K562 (cell line): ENCODE measurements around the gene KCP. TPM values are rescaled to one million over a fixed set of nuclear protein-coding genes. Genes with fewer than 3 reads are reported as not detected.
A peak's percentile ranks its signal among the peaks of the same experiment; 100 is the strongest.

Experiments used
- ATF1 ChIP-seq, 2 experiments: fragments of 450-650 bp in 1 of 2; IDR thresholded peaks; 2 replicates each; pipeline ENCODE4 v1.6.1; 2016; ENCODE audit warnings: missing compliant biosample characterization in 1 of 2, missing genetic modification characterization in 1 of 2
- CBFA2T2 ChIP-seq: fragments of 450-650 bp; conservative IDR thresholded peaks from 2 replicates; pipeline ENCODE4 v1.6.1; 2017; ENCODE audit warnings: mild to moderate bottlenecking
- CCAR2 ChIP-seq: fragments of 200-400 bp; formaldehyde crosslinking; IDR thresholded peaks from 2 replicates; pipeline ENCODE4 v1.6.1; 2017; ENCODE audit warnings: mild to moderate bottlenecking, low read depth, low read length
- HDAC1 ChIP-seq, 2 experiments: fragments of 450-650 bp; IDR thresholded peaks; 2 replicates each; pipeline ENCODE4 v1.6.1; 2016 to 2017; ENCODE audit warnings: inconsistent platforms in 1 of 2, mild to moderate bottlenecking in 1 of 2, moderate library complexity in 1 of 2
- MAZ ChIP-seq, 2 experiments: fragments of 450-650 bp in 1 of 2; sonication (generic) in 1 of 2; formaldehyde crosslinking; IDR thresholded peaks in 1 of 2; conservative IDR thresholded peaks in 1 of 2; 2 replicates each; pipeline versions ENCODE4 v1.4.0 to v1.5.0; 2020; ENCODE audit warnings: mild to moderate bottlenecking in 1 of 2, missing genetic modification reagents in 1 of 2
- PTTG1 ChIP-seq: fragments of 450-650 bp; IDR thresholded peaks from 2 replicates; pipeline ENCODE4 v1.6.1; 2016; ENCODE audit warnings: low read depth, mild to moderate bottlenecking, missing genetic modification characterization, missing compliant biosample characterization
- RBFOX2 ChIP-seq: fragments of 200-400 bp; formaldehyde crosslinking; IDR thresholded peaks from 2 replicates; pipeline ENCODE4 v1.6.1; 2017; ENCODE audit warnings: low read depth, mild to moderate bottlenecking, low read length, moderate library complexity
- SAP30 ChIP-seq: fragments of 200-600 bp; sonication (generic); IDR thresholded peaks from 2 replicates; pipeline ENCODE4 v1.6.1; 2012; ENCODE audit warnings: borderline replicate concordance, low read depth, mild to moderate bottlenecking, moderate library complexity, low read length, control low read depth, inconsistent platforms; ENCODE audit not compliant: insufficient read depth, poor library complexity, severe bottlenecking
- SIRT6 ChIP-seq: IDR thresholded peaks from one replicate; pipeline ENCODE4 v1.6.1; 2012; ENCODE audit warnings: low read depth, mild to moderate bottlenecking, control low read depth, inconsistent platforms, low read length, moderate library complexity
- SRSF9 ChIP-seq: fragments of 200-400 bp; formaldehyde crosslinking; IDR thresholded peaks from 2 replicates; pipeline ENCODE4 v1.6.1; 2017; ENCODE audit warnings: low read depth, low read length, borderline replicate concordance
- THRA ChIP-seq: fragments of 450-650 bp; IDR thresholded peaks from 2 replicates; pipeline ENCODE4 v1.6.1; 2017; ENCODE audit warnings: mild to moderate bottlenecking, moderate library complexity
- ZBTB2 ChIP-seq: fragments of 450-650 bp; IDR thresholded peaks from 2 replicates; pipeline ENCODE4 v1.6.1; 2016; ENCODE audit warnings: antibody characterized with exemption
- ZNF165 ChIP-seq: fragments of 250-450 bp; sonication (Bioruptor Pico); IDR thresholded peaks from 2 replicates; pipeline ENCODE4 v1.4.0; 2020; ENCODE audit warnings: borderline replicate concordance
- ZNF282 ChIP-seq: sonication (generic); formaldehyde crosslinking; IDR thresholded peaks from 2 replicates; pipeline ENCODE4 v1.8.1; 2023; ENCODE audit warnings: missing genetic modification reagents
- ZNF695 ChIP-seq: fragments of 450-650 bp; formaldehyde crosslinking; IDR thresholded peaks from 2 replicates; pipeline ENCODE4 v1.4.0; 2020; ENCODE audit warnings: mild to moderate bottlenecking, moderate library complexity
- polyA plus RNA-seq, 8 experiments: library from polyadenylated mRNA; depleted of rRNA in 4 of 8; stranded (reverse) in 5 of 8; unstranded in 3 of 8; fragments of >200 nt; fragmentation: Nextera tagmentation in 2 of 8; fragmentation: Illumina TruSeq in 1 of 8; extraction: Ambion mirVana in 2 of 8; extraction: Trizol in 1 of 8; gene quantifications; 2 replicates each; pipeline versions ENCODE4 v1.2.1 to v1.2.3, GENCODE V29; 2011 to 2014; ENCODE audit warnings: inconsistent platforms in 1 of 8, missing spikeins in 1 of 8
- total RNA-seq, 7 experiments: library from RNA; depleted of rRNA in 6 of 7; stranded (reverse); fragments of >200 nt in 6 of 7; fragmentation: Illumina TruSeq in 2 of 7; extraction: Trizol in 2 of 7; gene quantifications; 2 replicates each; pipeline versions ENCODE4 v1.2.1 to v1.2.3, GENCODE V29; 2011 to 2021; ENCODE audit warnings: low replicate concordance in 1 of 7
- TF ChIP-seq, protein P1 (sequence below): sonication (generic); formaldehyde crosslinking; IDR thresholded peaks from 2 replicates; pipeline ENCODE4 v1.8.0; 2022; ENCODE audit warnings: mild to moderate bottlenecking, missing genetic modification reagents, borderline replicate concordance
- TF ChIP-seq, protein P2 (sequence below): fragments of 450-650 bp; IDR thresholded peaks from 2 replicates; pipeline ENCODE4 v1.6.1; 2017; ENCODE audit warnings: antibody characterized with exemption, mild to moderate bottlenecking

KCP gene
- total and polyA plus RNA-seq, 9 of the 15 experiments (the other 6 are each of a cell fraction or from before 2014, with no cell fraction given) = 0.06 to 0.17 (median 0.12) TPM; not detected in 3

DNA sequence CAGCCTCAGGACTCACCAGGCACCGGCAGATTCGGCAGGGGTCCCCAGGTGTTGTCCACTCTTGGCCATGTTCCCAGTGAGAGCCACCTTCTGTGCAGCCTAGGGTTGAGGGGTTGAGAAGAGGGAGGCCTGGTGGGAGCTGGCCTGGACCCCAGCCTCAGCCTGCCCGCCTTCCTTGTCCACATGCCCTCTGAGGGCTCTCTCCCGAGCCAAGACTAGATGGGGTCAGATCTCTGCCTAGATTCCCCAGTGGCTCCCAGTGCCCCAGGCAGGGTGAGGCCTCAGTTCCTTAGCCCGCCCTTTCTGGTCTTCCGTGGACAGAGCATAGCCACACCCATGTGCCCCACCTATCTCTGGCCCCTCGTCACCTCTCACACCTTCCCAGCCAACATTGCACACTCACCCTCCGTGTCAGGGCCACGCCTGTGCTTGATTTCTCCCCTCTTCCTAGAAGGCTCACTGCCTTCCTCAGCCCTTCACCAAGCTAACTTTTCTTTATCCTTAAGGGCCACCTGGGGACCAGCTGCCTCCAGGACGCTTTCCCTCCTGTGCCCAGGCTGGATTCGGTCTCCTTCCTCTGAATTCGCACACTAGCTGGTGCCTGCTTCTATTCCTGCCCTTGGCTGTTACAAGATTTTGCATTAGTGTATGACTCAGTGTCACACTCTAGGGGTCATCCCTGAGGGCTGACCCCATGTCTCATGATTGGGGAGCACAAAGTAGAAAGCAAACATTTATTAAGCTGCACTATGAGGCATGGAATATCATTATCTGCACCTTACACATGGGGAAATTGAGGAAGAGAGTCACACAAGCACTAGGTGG, 7.5 kb downstream of the KCP start (continued):
- no peak; the same call in 1 of the 2 replicates for TF ChIP-seq ZBTB2
- TF ChIP-seq HDAC1 (IDR thresholded peaks at IDR 0.05) = 0 out of 4 replicates have a peak, but pooled peaks of 1 of the 2 experiments have one; percentile 27
- no peak for TF ChIP-seq ZNF165 (CRISPR knock-in tag)
- TF ChIP-seq, protein P1, sequence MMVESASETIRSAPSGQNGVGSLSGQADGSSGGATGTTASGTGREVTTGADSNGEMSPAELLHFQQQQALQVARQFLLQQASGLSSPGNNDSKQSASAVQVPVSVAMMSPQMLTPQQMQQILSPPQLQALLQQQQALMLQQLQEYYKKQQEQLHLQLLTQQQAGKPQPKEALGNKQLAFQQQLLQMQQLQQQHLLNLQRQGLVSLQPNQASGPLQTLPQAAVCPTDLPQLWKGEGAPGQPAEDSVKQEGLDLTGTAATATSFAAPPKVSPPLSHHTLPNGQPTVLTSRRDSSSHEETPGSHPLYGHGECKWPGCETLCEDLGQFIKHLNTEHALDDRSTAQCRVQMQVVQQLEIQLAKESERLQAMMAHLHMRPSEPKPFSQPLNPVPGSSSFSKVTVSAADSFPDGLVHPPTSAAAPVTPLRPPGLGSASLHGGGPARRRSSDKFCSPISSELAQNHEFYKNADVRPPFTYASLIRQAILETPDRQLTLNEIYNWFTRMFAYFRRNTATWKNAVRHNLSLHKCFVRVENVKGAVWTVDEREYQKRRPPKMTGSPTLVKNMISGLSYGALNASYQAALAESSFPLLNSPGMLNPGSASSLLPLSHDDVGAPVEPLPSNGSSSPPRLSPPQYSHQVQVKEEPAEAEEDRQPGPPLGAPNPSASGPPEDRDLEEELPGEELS (CRISPR knock-in tag) = no peak
- TF ChIP-seq THRA = no peak
- no peak for TF ChIP-seq ZNF695 (CRISPR knock-in tag)
- TF ChIP-seq SAP30 = no peak
- TF ChIP-seq SIRT6 = no peak
- TF ChIP-seq CBFA2T2 = no peak
- no peak for TF ChIP-seq MAZ (CRISPR knock-in tag; conservative IDR thresholded peaks at IDR 0.05 in 1 of 2, IDR thresholded peaks at IDR 0.05 in 1 of 2)
- TF ChIP-seq SRSF9 = no peak
- TF ChIP-seq CCAR2 = no peak
- TF ChIP-seq PTTG1 (tag) = no peak
- no peak for TF ChIP-seq ATF1 (CRISPR knock-in tag; IDR thresholded peaks at IDR 0.05)
- TF ChIP-seq ATF1 (tag; IDR thresholded peaks at IDR 0.05) = 0 out of 2 replicates have a peak, but pooled peaks have one; percentile 12
- TF ChIP-seq ZNF282 = no peak
- TF ChIP-seq RBFOX2 = peak; percentile 44
- TF ChIP-seq, protein P2, sequence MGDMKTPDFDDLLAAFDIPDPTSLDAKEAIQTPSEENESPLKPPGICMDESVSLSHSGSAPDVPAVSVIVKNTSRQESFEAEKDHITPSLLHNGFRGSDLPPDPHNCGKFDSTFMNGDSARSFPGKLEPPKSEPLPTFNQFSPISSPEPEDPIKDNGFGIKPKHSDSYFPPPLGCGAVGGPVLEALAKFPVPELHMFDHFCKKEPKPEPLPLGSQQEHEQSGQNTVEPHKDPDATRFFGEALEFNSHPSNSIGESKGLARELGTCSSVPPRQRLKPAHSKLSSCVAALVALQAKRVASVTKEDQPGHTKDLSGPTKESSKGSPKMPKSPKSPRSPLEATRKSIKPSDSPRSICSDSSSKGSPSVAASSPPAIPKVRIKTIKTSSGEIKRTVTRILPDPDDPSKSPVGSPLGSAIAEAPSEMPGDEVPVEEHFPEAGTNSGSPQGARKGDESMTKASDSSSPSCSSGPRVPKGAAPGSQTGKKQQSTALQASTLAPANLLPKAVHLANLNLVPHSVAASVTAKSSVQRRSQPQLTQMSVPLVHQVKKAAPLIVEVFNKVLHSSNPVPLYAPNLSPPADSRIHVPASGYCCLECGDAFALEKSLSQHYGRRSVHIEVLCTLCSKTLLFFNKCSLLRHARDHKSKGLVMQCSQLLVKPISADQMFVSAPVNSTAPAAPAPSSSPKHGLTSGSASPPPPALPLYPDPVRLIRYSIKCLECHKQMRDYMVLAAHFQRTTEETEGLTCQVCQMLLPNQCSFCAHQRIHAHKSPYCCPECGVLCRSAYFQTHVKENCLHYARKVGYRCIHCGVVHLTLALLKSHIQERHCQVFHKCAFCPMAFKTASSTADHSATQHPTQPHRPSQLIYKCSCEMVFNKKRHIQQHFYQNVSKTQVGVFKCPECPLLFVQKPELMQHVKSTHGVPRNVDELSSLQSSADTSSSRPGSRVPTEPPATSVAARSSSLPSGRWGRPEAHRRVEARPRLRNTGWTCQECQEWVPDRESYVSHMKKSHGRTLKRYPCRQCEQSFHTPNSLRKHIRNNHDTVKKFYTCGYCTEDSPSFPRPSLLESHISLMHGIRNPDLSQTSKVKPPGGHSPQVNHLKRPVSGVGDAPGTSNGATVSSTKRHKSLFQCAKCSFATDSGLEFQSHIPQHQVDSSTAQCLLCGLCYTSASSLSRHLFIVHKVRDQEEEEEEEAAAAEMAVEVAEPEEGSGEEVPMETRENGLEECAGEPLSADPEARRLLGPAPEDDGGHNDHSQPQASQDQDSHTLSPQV = peak; percentile 21; the same call in 1 of the 2 replicates
